ENCODE data around the gene MYOZ3.

GRCh38 chr5:150618163-150618562, 42.9 kb upstream of the MYOZ3 start:
- TF ChIP-seq, protein P1, sequence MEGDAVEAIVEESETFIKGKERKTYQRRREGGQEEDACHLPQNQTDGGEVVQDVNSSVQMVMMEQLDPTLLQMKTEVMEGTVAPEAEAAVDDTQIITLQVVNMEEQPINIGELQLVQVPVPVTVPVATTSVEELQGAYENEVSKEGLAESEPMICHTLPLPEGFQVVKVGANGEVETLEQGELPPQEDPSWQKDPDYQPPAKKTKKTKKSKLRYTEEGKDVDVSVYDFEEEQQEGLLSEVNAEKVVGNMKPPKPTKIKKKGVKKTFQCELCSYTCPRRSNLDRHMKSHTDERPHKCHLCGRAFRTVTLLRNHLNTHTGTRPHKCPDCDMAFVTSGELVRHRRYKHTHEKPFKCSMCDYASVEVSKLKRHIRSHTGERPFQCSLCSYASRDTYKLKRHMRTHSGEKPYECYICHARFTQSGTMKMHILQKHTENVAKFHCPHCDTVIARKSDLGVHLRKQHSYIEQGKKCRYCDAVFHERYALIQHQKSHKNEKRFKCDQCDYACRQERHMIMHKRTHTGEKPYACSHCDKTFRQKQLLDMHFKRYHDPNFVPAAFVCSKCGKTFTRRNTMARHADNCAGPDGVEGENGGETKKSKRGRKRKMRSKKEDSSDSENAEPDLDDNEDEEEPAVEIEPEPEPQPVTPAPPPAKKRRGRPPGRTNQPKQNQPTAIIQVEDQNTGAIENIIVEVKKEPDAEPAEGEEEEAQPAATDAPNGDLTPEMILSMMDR (IDR thresholded peaks at IDR 0.05) = no peak
- TF ChIP-seq POLR2A (IDR thresholded peaks at IDR 0.05; ENCODE audit: low read depth) = no peak
- TF ChIP-seq EP300 (IDR thresholded peaks at IDR 0.05) = no peak
- TF ChIP-seq POLR2AphosphoS5 (IDR thresholded peaks at IDR 0.05) = no peak

All from esophagus muscularis mucosa (tissue), 4 donors.